CD4-positive, alpha-beta T cell treated with Interleukin-1 beta for 1 hour (primary cell): ENCODE data around the gene EIPR1.
"Not testable (repeated sequence)": the region's sequence is repeated elsewhere in the genome, so short reads cannot be mapped to it uniquely, and the experiment has no call there.

ENCODE experiments used
- DNase-seq, 2 donors: peaks; one replicate each; pipeline ENCODE4 v3.0.0-alpha.2; 2020 to 2022

Gene EIPR1

GRCh38 chr2:3187467-3187866, 190.2 kb downstream of the EIPR1 start:
- no peak for DNase-seq

- no peak for DNase-seq
Observed at GRCh38 chr2:3186766-3187165, 190.9 kb downstream of the EIPR1 start.

- DNase-seq, result no peak
Observed at GRCh38 chr2:3185910-3186309, 191.7 kb downstream of the EIPR1 start.

GRCh38 chr2:3185256-3185655, 192.4 kb downstream of the EIPR1 start:
- DNase-seq, result no peak

- DNase-seq, result no peak
Observed at GRCh38 chr2:3184167-3184566, 193.5 kb downstream of the EIPR1 start.

GRCh38 chr2:3183766-3184165, 193.9 kb downstream of the EIPR1 start:
- DNase-seq, result no peak

GRCh38 chr2:3182848-3183247, 194.8 kb downstream of the EIPR1 start:
- DNase-seq, result no peak

GRCh38 chr2:3181416-3182010, 196.1 kb downstream of the EIPR1 start:
- no peak for DNase-seq

GRCh38 chr2:3180909-3181221, 196.8 kb downstream of the EIPR1 start:
- not testable (repeated sequence) for DNase-seq

- no peak for DNase-seq
Observed at GRCh38 chr2:3180082-3180908, 197.3 kb downstream of the EIPR1 start.

- no peak for DNase-seq
Observed at GRCh38 chr2:3179626-3180025, 198.0 kb downstream of the EIPR1 start.

- no peak for DNase-seq
Observed at GRCh38 chr2:3179208-3179607, 198.4 kb downstream of the EIPR1 start.

GRCh38 chr2:3178578-3179031, 199.0 kb downstream of the EIPR1 start:
- no peak for DNase-seq

- DNase-seq, result no peak
Observed at GRCh38 chr2:3177891-3178577, 199.6 kb downstream of the EIPR1 start.

- DNase-seq, result no peak
Observed at GRCh38 chr2:3176869-3177255, 200.8 kb downstream of the EIPR1 start.

GRCh38 chr2:3176071-3176868, 201.3 kb downstream of the EIPR1 start:
- no peak for DNase-seq

GRCh38 chr2:3175568-3175955, 202.1 kb downstream of the EIPR1 start:
- no peak for DNase-seq

GRCh38 chr2:3174626-3175567, 202.7 kb downstream of the EIPR1 start:
- DNase-seq, result no peak

GRCh38 chr2:3173031-3173430, 204.6 kb downstream of the EIPR1 start:
- DNase-seq, result no peak

GRCh38 chr2:3172265-3172935, 205.2 kb downstream of the EIPR1 start:
- DNase-seq, result no peak

GRCh38 chr2:3171564-3172264, 205.9 kb downstream of the EIPR1 start:
- DNase-seq, result no peak
